ENCODE results near the gene GRIK4.
A peak's percentile ranks its signal among the peaks of the same experiment; 100 is the strongest.

DNA sequence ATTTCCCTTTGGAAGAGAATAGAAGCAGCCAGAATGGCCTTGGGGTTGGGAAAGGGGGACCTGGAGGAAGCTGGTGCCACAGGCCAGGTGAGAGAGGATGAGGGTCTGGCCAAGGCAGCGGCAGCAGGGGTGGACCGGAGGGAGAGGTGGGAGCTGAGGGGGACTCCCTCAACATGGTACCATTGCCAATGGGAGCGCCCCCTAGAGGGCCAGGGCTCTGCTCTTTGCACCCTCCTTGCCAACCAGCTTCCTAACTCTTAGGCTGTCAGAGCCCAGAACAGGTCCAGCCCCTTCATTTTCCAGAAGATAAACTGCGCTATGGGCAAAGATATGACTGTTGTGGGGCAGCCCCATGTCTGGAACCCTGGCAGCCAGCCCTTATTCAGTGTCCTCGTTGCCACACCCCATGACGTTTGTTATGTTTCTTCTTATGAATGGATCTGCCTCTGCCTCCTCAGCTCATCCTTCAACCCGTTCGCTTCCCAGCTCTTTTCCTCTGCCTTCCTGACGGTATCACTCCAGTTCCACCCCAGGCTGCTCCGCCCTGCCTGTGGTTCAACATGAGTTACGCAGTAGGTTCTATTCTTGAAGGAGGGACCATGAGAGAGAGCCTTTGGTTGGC, 185.2 kb downstream of the GRIK4 start:
- TF ChIP-seq, protein P1, sequence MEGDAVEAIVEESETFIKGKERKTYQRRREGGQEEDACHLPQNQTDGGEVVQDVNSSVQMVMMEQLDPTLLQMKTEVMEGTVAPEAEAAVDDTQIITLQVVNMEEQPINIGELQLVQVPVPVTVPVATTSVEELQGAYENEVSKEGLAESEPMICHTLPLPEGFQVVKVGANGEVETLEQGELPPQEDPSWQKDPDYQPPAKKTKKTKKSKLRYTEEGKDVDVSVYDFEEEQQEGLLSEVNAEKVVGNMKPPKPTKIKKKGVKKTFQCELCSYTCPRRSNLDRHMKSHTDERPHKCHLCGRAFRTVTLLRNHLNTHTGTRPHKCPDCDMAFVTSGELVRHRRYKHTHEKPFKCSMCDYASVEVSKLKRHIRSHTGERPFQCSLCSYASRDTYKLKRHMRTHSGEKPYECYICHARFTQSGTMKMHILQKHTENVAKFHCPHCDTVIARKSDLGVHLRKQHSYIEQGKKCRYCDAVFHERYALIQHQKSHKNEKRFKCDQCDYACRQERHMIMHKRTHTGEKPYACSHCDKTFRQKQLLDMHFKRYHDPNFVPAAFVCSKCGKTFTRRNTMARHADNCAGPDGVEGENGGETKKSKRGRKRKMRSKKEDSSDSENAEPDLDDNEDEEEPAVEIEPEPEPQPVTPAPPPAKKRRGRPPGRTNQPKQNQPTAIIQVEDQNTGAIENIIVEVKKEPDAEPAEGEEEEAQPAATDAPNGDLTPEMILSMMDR (IDR thresholded peaks at IDR 0.05; ENCODE audit: low read depth, low read length, poor library complexity, severe bottlenecking) = peak; percentile 63
- no peak for TF ChIP-seq EZH2phosphoT487 (IDR thresholded peaks at IDR 0.05; ENCODE audit: borderline replicate concordance, low read length)

Data from DOHH2 (cell line).